HEK293 (cell line): ENCODE results near the gene GPR34.

Experiments
- CTCF ChIA-PET: fragments of 350-600 bp; formaldehyde crosslinking; extraction: SDS; loops from one replicate; lab custom pipeline; 2021; ENCODE audit warnings: antibody characterized with exemption; lab: Yijun Ruan, JAX
- POLR2A ChIA-PET: fragments of 300-600 bp; formaldehyde crosslinking; extraction: SDS; loops from one replicate; lab custom pipeline; 2020; ENCODE audit warnings: antibody characterized with exemption, inconsistent platforms; lab: Yijun Ruan, JAX
- H3K27ac ChIP-seq: fragments of 200-500 bp; sonication (Bioruptor generic); 2 replicates; pipeline ENCODE4 v1.5.1; 2014; ENCODE audit warnings: low read depth, low read length, control low read depth, inconsistent platforms; ENCODE audit errors: extremely low read depth
- H3K36me3 ChIP-seq, 2 experiments: fragments of 200-500 bp in 1 of 2; sonication (Bioruptor generic) in 1 of 2; 1 replicate in 1 of 2; 2 replicates in 1 of 2; pipeline ENCODE4 v1.5.1; 2014 to 2017; ENCODE audit warnings: inconsistent platforms in 2 of 2, low read length in 2 of 2; ENCODE audit not compliant: control insufficient read depth in 2 of 2, insufficient read depth in 1 of 2
- H3K4me1 ChIP-seq: fragments of 200-500 bp; sonication (Bioruptor generic); 2 replicates; pipeline ENCODE4 v1.5.1; 2014; ENCODE audit warnings: mild to moderate bottlenecking, low read length, inconsistent platforms; ENCODE audit not compliant: control insufficient read depth, insufficient read depth
- H3K4me3 ChIP-seq: 2 replicates; pipeline ENCODE4 v1.5.1; 2011; ENCODE audit warnings: low read depth, mild to moderate bottlenecking, control low read depth, low read length, moderate library complexity
- H3K9me3 ChIP-seq: fragments of 200-500 bp; sonication (Bioruptor generic); 2 replicates; pipeline ENCODE4 v1.5.1; 2014; ENCODE audit warnings: low read depth, low read length, inconsistent platforms; ENCODE audit not compliant: control insufficient read depth, insufficient read depth
- EGR2 ChIP-seq: fragments of 450-650 bp; formaldehyde crosslinking; IDR thresholded peaks from 2 replicates; pipeline ENCODE4 v1.5.1; 2016; ENCODE audit warnings: low read depth, missing biosample characterization, missing genetic modification characterization
- ZNF416 ChIP-seq: fragments of 450-650 bp; formaldehyde crosslinking; IDR thresholded peaks from 2 replicates; pipeline ENCODE4 v1.5.1; 2016; ENCODE audit warnings: missing biosample characterization, missing genetic modification characterization
- ZNF629 ChIP-seq: fragments of 450-650 bp; formaldehyde crosslinking; IDR thresholded peaks from 2 replicates; pipeline ENCODE4 v1.5.1; 2017; ENCODE audit warnings: missing biosample characterization, missing genetic modification characterization
- TF ChIP-seq, protein P1 (sequence below): fragments of 450-650 bp; formaldehyde crosslinking; IDR thresholded peaks from 2 replicates; pipeline ENCODE4 v1.5.1; 2016; ENCODE audit warnings: missing biosample characterization, missing genetic modification characterization

The GPR34 gene

DNA sequence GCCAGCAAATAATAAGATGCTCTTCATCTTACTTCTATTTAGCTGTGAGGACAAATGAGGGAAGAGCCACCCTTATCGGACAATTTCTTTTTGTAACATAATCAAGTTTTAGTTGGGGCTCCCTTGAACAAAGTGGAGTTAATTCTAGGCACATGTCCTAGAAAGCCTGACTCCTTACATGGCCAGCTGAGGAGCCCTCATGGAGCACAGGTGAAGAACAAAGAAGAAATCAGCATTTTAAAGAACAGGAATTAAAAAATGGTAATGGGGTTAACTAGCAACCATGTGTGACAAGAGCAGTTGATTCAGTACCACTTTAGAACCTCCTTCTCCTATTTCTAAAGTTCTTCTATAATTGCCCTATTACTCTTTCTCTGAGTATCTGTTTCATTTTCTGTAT is 51.1 kb downstream of the GPR34 start:
- POLR2A ChIA-PET, result no interaction called here
- no peaks in the 10 kb centered on the region for H3K4me1 ChIP-seq
- H3K9me3 ChIP-seq, result no peaks in the 10 kb centered on the region
- CTCF ChIA-PET, result interaction anchor here (0.5 to 0.6 kb wide), 3 partner anchors 20 to 1350 kb away, joined by 3 read pairs; no protein-coding TSS in a partner anchor
- no peak overlapping the region for H3K4me3 ChIP-seq
- TF ChIP-seq, protein P1, sequence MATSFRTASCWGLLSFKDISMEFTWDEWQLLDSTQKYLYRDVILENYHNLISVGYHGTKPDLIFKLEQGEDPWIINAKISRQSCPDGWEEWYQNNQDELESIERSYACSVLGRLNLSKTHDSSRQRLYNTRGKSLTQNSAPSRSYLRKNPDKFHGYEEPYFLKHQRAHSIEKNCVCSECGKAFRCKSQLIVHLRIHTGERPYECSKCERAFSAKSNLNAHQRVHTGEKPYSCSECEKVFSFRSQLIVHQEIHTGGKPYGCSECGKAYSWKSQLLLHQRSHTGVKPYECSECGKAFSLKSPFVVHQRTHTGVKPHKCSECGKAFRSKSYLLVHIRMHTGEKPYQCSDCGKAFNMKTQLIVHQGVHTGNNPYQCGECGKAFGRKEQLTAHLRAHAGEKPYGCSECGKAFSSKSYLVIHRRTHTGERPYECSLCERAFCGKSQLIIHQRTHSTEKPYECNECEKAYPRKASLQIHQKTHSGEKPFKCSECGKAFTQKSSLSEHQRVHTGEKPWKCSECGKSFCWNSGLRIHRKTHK, result no peak
- TF ChIP-seq ZNF416 (tag by site-specific recombination), result no peak
- no peak for TF ChIP-seq ZNF629 (tag by site-specific recombination)
- no peak for TF ChIP-seq EGR2 (tag by site-specific recombination)
- no peak overlapping the region for H3K27ac ChIP-seq
- H3K36me3 ChIP-seq, result peaks cover 0 to 6% of the 10 kb centered on the region in 2 experiments; a peak in 1 of 3 replicates
